B cell (primary cell): ENCODE data around the gene MRPL1. TPM values are rescaled to one million over a fixed set of nuclear protein-coding genes. Genes with fewer than 3 reads are reported as not detected.

Experiments used
- ATAC-seq: fragments of 200-7000 bp; cut with Tn5 transposase; one replicate; pipeline ENCODE4 v1.10.0; 2021; ENCODE audit warnings: low read depth, mild to moderate bottlenecking, moderate number of reproducible peaks, moderate library complexity
- CTCF ChIA-PET: fragments of 350-600 bp; sonication (Branson Sonifier 250); formaldehyde crosslinking; loops from one replicate; lab custom pipeline; 2021; ENCODE audit warnings: antibody characterized with exemption, inconsistent platforms; lab: Charles Lee
- POLR2A ChIA-PET: fragments of 350-600 bp; sonication (Branson Sonifier 250); formaldehyde crosslinking; loops from one replicate; lab custom pipeline; 2021; ENCODE audit warnings: antibody characterized with exemption; lab: Charles Lee
- DNase-seq: peaks from one replicate; pipeline ENCODE4 v3.0.0; 2013
- H2AFZ ChIP-seq: 2 replicates; pipeline ENCODE4 v1.6.1; 2012; ENCODE audit warnings: mild to moderate bottlenecking, low read depth, low read length; ENCODE audit not compliant: insufficient read depth, poor library complexity, severe bottlenecking
- H3K27ac ChIP-seq, 2 donors: 1 replicate in 1 of 2; 2 replicates in 1 of 2; pipeline ENCODE4 v1.5.1; 2012 to 2013; ENCODE audit warnings: low read length in 2 of 2, mild to moderate bottlenecking in 2 of 2, moderate library complexity in 1 of 2
- H3K27me3 ChIP-seq, 4 experiments: fragments of 200-600 bp in 1 of 4; sonication (generic) in 1 of 4; replicated peaks in 1 of 4; 1 replicate in 2 of 4; 2 replicates in 2 of 4; pipeline versions ENCODE4 v1.6.1 to v1.7.0; 2013 to 2016; ENCODE audit warnings: low read length in 3 of 4, mild to moderate bottlenecking in 2 of 4, mixed read lengths in 1 of 4, moderate library complexity in 1 of 4; ENCODE audit not compliant: insufficient read depth in 4 of 4, control insufficient read depth in 3 of 4; ENCODE audit errors: control extremely low read depth in 1 of 4
- H3K36me3 ChIP-seq, 2 experiments: replicated peaks in 1 of 2; 1 replicate in 1 of 2; 2 replicates in 1 of 2; pipeline versions ENCODE4 v1.6.1 to v1.7.1; 2013; ENCODE audit warnings: low read length in 1 of 2; ENCODE audit not compliant: insufficient read depth in 2 of 2, control insufficient read depth in 1 of 2; ENCODE audit errors: control extremely low read depth in 1 of 2, extremely low read depth in 1 of 2
- H3K4me1 ChIP-seq, 2 donors: fragments of 200-600 bp in 1 of 2; sonication (generic) in 1 of 2; 1 replicate in 1 of 2; 2 replicates in 1 of 2; pipeline versions ENCODE4 v1.5.1 to v1.6.1; 2013 to 2017; ENCODE audit warnings: low read length in 2 of 2; ENCODE audit not compliant: control insufficient read depth in 2 of 2, insufficient read depth in 2 of 2
- H3K4me2 ChIP-seq: replicated peaks from 2 replicates; pipeline ENCODE3; 2012; ENCODE audit warnings: mild to moderate bottlenecking, low read depth, low read length; ENCODE audit not compliant: poor library complexity, severe bottlenecking
- H3K4me3 ChIP-seq, 5 experiments: fragments of 200-600 bp in 1 of 5; sonication (generic) in 1 of 5; 1 replicate in 3 of 5; 2 replicates in 2 of 5; pipeline versions ENCODE4 v1.5.1 to v1.7.0; 2011 to 2016; ENCODE audit warnings: low read length in 4 of 5, mild to moderate bottlenecking in 4 of 5, low read depth in 2 of 5, control low read depth in 1 of 5, moderate library complexity in 1 of 5; ENCODE audit not compliant: insufficient read depth in 1 of 5; ENCODE audit errors: control extremely low read depth in 1 of 5, extremely low read depth in 1 of 5
- H3K79me2 ChIP-seq: fragments of 200-600 bp; sonication (generic); one replicate; pipeline ENCODE4 v1.6.0; 2016; ENCODE audit warnings: low read length; ENCODE audit not compliant: control insufficient read depth, insufficient read depth
- H3K9ac ChIP-seq: fragments of 200-600 bp; sonication (generic); 2 replicates; pipeline ENCODE4 v1.6.1; 2017; ENCODE audit warnings: mild to moderate bottlenecking, low read length, moderate library complexity
- H3K9me3 ChIP-seq, 3 donors: one replicate each; pipeline versions ENCODE4 v1.6.1 to v1.7.1; 2013; ENCODE audit warnings: low read length in 2 of 3; ENCODE audit not compliant: control insufficient read depth in 2 of 3, insufficient read depth in 1 of 3; ENCODE audit errors: control extremely low read depth in 1 of 3
- H4K20me1 ChIP-seq: 2 replicates; pipeline ENCODE4 v1.6.0; 2012; ENCODE audit warnings: mild to moderate bottlenecking, low read length; ENCODE audit not compliant: insufficient read depth, control insufficient read depth, poor library complexity, severe bottlenecking
- H3K27ac Mint-ChIP-seq: one replicate; pipeline ENCODE4 v1.8.0; 2021; ENCODE audit warnings: mixed read lengths
- H3K27me3 Mint-ChIP-seq: one replicate; pipeline ENCODE4 v1.8.0; 2021; ENCODE audit warnings: mixed read lengths
- H3K4me1 Mint-ChIP-seq: one replicate; pipeline ENCODE4 v1.8.0; 2021; ENCODE audit warnings: mixed read lengths
- H3K4me3 Mint-ChIP-seq: one replicate; pipeline ENCODE4 v1.8.0; 2021; ENCODE audit warnings: mixed read lengths
- H3K9me3 Mint-ChIP-seq: one replicate; pipeline ENCODE4 v1.8.0; 2022; ENCODE audit warnings: mixed read lengths; ENCODE audit not compliant: insufficient read depth
- CTCF ChIP-seq: fragments of 200-600 bp; IDR thresholded peaks from one replicate; pipeline ENCODE4 v1.8.0; 2022; ENCODE audit warnings: antibody characterized with exemption, mild to moderate bottlenecking
- EZH2 ChIP-seq: IDR thresholded peaks from 2 replicates; pipeline ENCODE4 v1.6.1; 2012; ENCODE audit warnings: borderline replicate concordance, low read depth, mild to moderate bottlenecking, moderate library complexity, low read length; ENCODE audit not compliant: insufficient read depth, poor library complexity, severe bottlenecking
- WGBS: methylation state at CpG from one replicate; pipeline ENCODE4 v1.1.5; 2013; ENCODE audit warnings: missing lambda C conversion rate; ENCODE audit not compliant: insufficient coverage; 5-methylcytosine and 5-hydroxymethylcytosine counted together
- intact Hi-C: fragments of 100-400 bp; cut with micrococcal nuclease; formaldehyde crosslinking; loops from one replicate; pipeline ENCODE4 v1.10.0; 2022
- polyA plus RNA-seq: library from polyadenylated mRNA; depleted of rRNA; stranded (reverse); fragments of >200 nt; gene quantifications from 2 replicates; pipeline ENCODE4 v1.2.3, GENCODE V29; 2012
- total RNA-seq, 2 donors: library from RNA; stranded (reverse); fragments of 120-200 nt in 1 of 2; gene quantifications; 1 replicate in 1 of 2; 2 replicates in 1 of 2; pipeline versions ENCODE4 v1.2.3 to v1.2.4, GENCODE V29; 2013 to 2022

The MRPL1 gene
- total and polyA plus RNA-seq, 2 donors (not counting 1 experiment from before 2014, with no cell fraction given), result 22.3 to 23.3 TPM

GRCh38 chr4:77821775-77822174 is 40.9 kb upstream of the MRPL1 start:
- no peaks in the 10 kb centered on the region for H3K36me3 ChIP-seq
- Mint-ChIP-seq H3K4me1 (peaks cover 50% of the 10 kb centered on the region), H3K4me3 (peak overlapping the region; percentile 98), H3K9me3 (no peaks in the 10 kb centered on the region), H3K27me3 (no peaks in the 10 kb centered on the region), H3K27ac (peak overlapping the region; percentile 96)
- POLR2A ChIA-PET, result interaction anchor here (1.3 to 6.2 kb wide), 2 partner anchors 35 to 40 kb away, joined by 5 to 142 read pairs; partner anchors contain the start of gene MRPL1
- H3K79me2 ChIP-seq, result peaks cover 37% of the 10 kb centered on the region
- H2AFZ ChIP-seq, result peak overlapping the region; percentile 34
- peak overlapping the region in 1 of 5 experiments; percentile 98 for H3K4me3 ChIP-seq
- H3K27ac ChIP-seq, result peak overlapping the region; percentile 94 to 99
- peak overlapping the region; percentile 91 for H3K9ac ChIP-seq
- no peaks in the 10 kb centered on the region for H3K27me3 ChIP-seq
- DNase-seq (peak; percentile 73), ATAC-seq (no peak)
- WGBS, result no CpG with 5 or more reads among the region's 1 CpG
- intact Hi-C loops, result loop anchor here (2.0 kb wide), 3 partner anchors 31 to 955 kb away; partner anchors contain the start of genes BMP2K and CCNI
- H3K4me1 ChIP-seq, result peaks cover 45 to 50% of the 10 kb centered on the region in 2 donors
- TF ChIP-seq EZH2 (no peak), CTCF (no peak)
- CTCF ChIA-PET, result no interaction called here
- H4K20me1 ChIP-seq, result peaks cover 12% of the 10 kb centered on the region
- peak overlapping the region; percentile 87 for H3K4me2 ChIP-seq
- H3K9me3 ChIP-seq, result no peaks in the 10 kb centered on the region

DNA sequence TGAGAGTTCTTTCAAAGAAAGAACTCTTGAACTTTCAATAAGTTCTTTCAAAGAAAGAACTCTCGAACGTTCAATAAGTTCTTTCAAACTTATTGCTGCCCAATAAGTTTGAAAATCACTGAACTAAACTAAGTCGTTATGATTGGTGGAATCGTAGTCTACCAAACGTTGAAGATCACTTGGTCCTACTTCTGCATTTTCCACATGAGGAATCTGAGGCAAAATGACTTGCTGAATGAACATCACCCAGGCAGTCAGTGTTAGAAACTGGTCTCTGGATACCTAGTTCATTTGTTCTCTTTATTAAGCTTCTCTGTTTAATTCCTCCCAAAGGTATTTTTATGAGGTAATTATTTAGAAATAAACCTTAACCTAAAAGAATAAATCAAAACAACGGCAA is 36.4 kb upstream of the MRPL1 start:
- H3K4me1 Mint-ChIP-seq, result peaks cover 40% of the 10 kb centered on the region
- H3K27me3 Mint-ChIP-seq, result no peaks in the 10 kb centered on the region
- H3K4me3 Mint-ChIP-seq, result no peak overlapping the region
- Histone ChIP-seq H2AFZ (no peak overlapping the region), H3K4me2 (peak overlapping the region; percentile 53), H3K9me3 (no peaks in the 10 kb centered on the region), H4K20me1 (no peaks in the 10 kb centered on the region), H3K4me1 (peaks cover 43 to 44% of the 10 kb centered on the region in 2 donors), H3K27ac (peak overlapping the region; percentile 8 to 63), H3K27me3 (no peaks in the 10 kb centered on the region), H3K36me3 (no peaks in the 10 kb centered on the region), H3K9ac (peak overlapping the region; percentile 6), H3K4me3 (peak overlapping the region in 1 of 5 experiments; percentile 19), H3K79me2 (peaks cover 14% of the 10 kb centered on the region)
- intact Hi-C loops, result no loop called here
- peak; percentile 60 for ATAC-seq
- H3K27ac Mint-ChIP-seq, result peak overlapping the region; percentile 5
- no peak for TF ChIP-seq EZH2
- no peak for TF ChIP-seq CTCF
- H3K9me3 Mint-ChIP-seq, result no peaks in the 10 kb centered on the region
- 55% methylated on average over 2 of the region's 6 CpGs for WGBS
- ChIA-PET POLR2A (no interaction called here), CTCF (interaction anchor here (1.6 kb wide), 1 partner anchor 36 kb away, joined by 5 read pairs; the partner anchor contains the start of gene MRPL1)
- DNase-seq, result peak; percentile 71
